Activated naive CD4-positive, alpha-beta T cell treated with anti-CD3 and anti-CD28 coated beads for 36 hours (primary cell): ENCODE data around the gene DLG2. TPM values are rescaled to one million over a fixed set of nuclear protein-coding genes. Genes with fewer than 3 reads are reported as not detected.

Source experiments
- CTCF ChIA-PET: fragments of 350-600 bp; sonication (Branson Sonifier 250); formaldehyde crosslinking; loops from one replicate; lab custom pipeline; 2021; ENCODE audit warnings: antibody characterized with exemption; lab: Charles Lee
- DNase-seq: peaks from one replicate; pipeline ENCODE4 v3.0.0-alpha.2; 2020
- H3K27ac Mint-ChIP-seq: one replicate; pipeline ENCODE4 v1.8.0; 2021; ENCODE audit warnings: mild to moderate bottlenecking, mixed read lengths
- H3K27me3 Mint-ChIP-seq: one replicate; pipeline ENCODE4 v1.8.0; 2021; ENCODE audit warnings: low read depth, mixed read lengths
- H3K36me3 Mint-ChIP-seq: one replicate; pipeline ENCODE4 v1.8.0; 2021; ENCODE audit warnings: low read depth, mixed read lengths
- H3K4me1 Mint-ChIP-seq: one replicate; pipeline ENCODE4 v1.8.0; 2021; ENCODE audit warnings: low read depth, mixed read lengths
- H3K4me3 Mint-ChIP-seq: one replicate; pipeline ENCODE4 v1.8.0; 2021; ENCODE audit warnings: mild to moderate bottlenecking, moderate library complexity, mixed read lengths
- H3K9me3 Mint-ChIP-seq: one replicate; pipeline ENCODE4 v1.8.0; 2021; ENCODE audit warnings: mixed read lengths
- intact Hi-C: fragments of 100-400 bp; cut with micrococcal nuclease; formaldehyde crosslinking; loops from one replicate; pipeline ENCODE4 v1.15.1; 2023
- total RNA-seq, 2 experiments: library from RNA; stranded (reverse); gene quantifications; one replicate each; pipeline ENCODE4 v1.2.3, GENCODE V29; 2021

Gene DLG2
- total RNA-seq, 2 experiments from 2014 or later, result 3.3 to 4.6 TPM

- CTCF ChIA-PET, result no interaction called here
- no peak overlapping the region for H3K27ac Mint-ChIP-seq
- H3K27me3 Mint-ChIP-seq, result no peaks in the 10 kb centered on the region
- H3K4me1 Mint-ChIP-seq, result no peaks in the 10 kb centered on the region
- H3K36me3 Mint-ChIP-seq, result no peaks in the 10 kb centered on the region
- H3K4me3 Mint-ChIP-seq, result no peak overlapping the region
- intact Hi-C loops, result no loop called here
- peaks cover 8% of the 10 kb centered on the region for H3K9me3 Mint-ChIP-seq
- no peak for DNase-seq
These were observed 1565.4 kb downstream of the DLG2 start for GRCh38 chr11:84061726-84062125.

GRCh38 chr11:84056653-84057376 is 1570.3 kb downstream of the DLG2 start:
- Mint-ChIP-seq H3K4me1 (no peaks in the 10 kb centered on the region), H3K27ac (no peak overlapping the region), H3K9me3 (peaks cover 18% of the 10 kb centered on the region), H3K4me3 (no peak overlapping the region), H3K27me3 (no peaks in the 10 kb centered on the region), H3K36me3 (no peaks in the 10 kb centered on the region)
- intact Hi-C loops, result no loop called here
- CTCF ChIA-PET, result no interaction called here
- DNase-seq, result no peak

DNA sequence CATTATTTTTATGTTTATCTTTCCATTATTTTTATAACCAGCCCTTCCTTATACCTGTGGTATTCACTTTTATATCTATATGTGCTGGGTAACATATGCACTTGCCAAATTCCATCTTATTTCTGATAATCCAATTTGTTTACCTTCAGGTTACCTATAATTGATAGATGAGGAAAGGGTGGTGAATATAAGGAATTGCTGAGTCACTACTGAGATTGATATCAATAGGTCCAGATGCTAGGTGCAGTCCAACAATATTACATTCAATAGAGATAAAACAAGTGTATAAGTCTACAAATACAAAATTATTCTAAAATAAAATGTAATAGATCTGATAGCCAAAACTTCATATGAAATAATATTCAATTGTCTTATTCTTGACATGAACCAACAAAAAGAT is 1582.0 kb downstream of the DLG2 start:
- intact Hi-C loops, result no loop called here
- DNase-seq, result no peak
- H3K27me3 Mint-ChIP-seq, result no peaks in the 10 kb centered on the region
- no peaks in the 10 kb centered on the region for H3K36me3 Mint-ChIP-seq
- CTCF ChIA-PET, result no interaction called here
- H3K27ac Mint-ChIP-seq, result no peak overlapping the region
- peaks cover 19% of the 10 kb centered on the region for H3K9me3 Mint-ChIP-seq
- no peaks in the 10 kb centered on the region for H3K4me1 Mint-ChIP-seq
- no peak overlapping the region for H3K4me3 Mint-ChIP-seq

GRCh38 chr11:84044706-84045105 is 1582.4 kb downstream of the DLG2 start:
- no peak for DNase-seq
- intact Hi-C loops, result no loop called here
- no peaks in the 10 kb centered on the region for H3K36me3 Mint-ChIP-seq
- peaks cover 14% of the 10 kb centered on the region for H3K9me3 Mint-ChIP-seq
- H3K27me3 Mint-ChIP-seq, result no peaks in the 10 kb centered on the region
- no peak overlapping the region for H3K4me3 Mint-ChIP-seq
- H3K4me1 Mint-ChIP-seq, result no peaks in the 10 kb centered on the region
- CTCF ChIA-PET, result no interaction called here
- H3K27ac Mint-ChIP-seq, result no peak overlapping the region

GRCh38 chr11:84036664-84037194 is 1590.4 kb downstream of the DLG2 start:
- no peak for DNase-seq
- H3K4me1 Mint-ChIP-seq, result no peaks in the 10 kb centered on the region
- H3K36me3 Mint-ChIP-seq, result no peaks in the 10 kb centered on the region
- H3K4me3 Mint-ChIP-seq, result no peak overlapping the region
- peaks cover 16% of the 10 kb centered on the region for H3K9me3 Mint-ChIP-seq
- H3K27ac Mint-ChIP-seq, result no peak overlapping the region
- intact Hi-C loops, result no loop called here
- no peaks in the 10 kb centered on the region for H3K27me3 Mint-ChIP-seq
- CTCF ChIA-PET, result interaction anchor here (1.3 kb wide), 1 partner anchor 38 kb away, joined by 3 read pairs; no protein-coding TSS in a partner anchor

DNA sequence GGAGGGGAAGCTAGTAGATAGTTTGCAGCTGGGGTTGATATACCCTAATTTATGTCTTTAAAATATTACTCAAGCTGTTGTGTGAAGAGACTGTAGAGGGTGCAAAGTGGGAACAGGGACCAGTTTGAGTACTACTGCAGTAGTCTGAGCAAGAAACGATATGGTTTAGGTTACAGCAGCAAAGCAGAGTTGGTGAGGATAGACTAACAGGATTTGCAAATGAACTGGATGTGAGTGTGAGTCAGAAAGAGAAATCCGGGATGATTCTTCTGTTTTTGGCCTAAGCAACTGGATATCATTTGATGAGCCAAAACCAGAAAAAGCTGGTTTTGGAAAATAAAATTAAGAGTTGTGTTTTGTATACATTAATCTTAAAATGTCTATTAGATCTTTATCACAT is 1591.5 kb downstream of the DLG2 start:
- no peak for DNase-seq
- H3K27ac Mint-ChIP-seq, result no peak overlapping the region
- peaks cover 14% of the 10 kb centered on the region for H3K9me3 Mint-ChIP-seq

DNA sequence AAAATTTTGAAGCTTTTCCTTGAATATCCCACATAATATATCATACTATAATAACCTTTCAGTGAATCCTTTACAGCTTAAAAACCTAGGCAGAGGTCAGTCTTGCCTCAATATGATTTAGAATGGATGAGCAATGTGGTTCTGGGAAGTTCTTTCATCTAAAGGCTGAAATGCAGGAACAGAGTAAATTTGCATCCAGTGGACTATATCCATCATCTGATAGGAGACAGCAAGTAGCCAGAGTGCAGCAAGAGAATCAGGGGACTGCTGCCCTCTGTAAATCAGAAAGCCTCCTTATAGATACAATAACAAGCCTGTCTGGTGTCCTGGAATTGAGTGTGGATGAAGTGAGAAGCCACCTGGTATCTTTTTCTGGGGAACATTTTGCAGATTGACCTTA is 1592.7 kb downstream of the DLG2 start:
- CTCF ChIA-PET, result no interaction called here
- intact Hi-C loops, result no loop called here
- H3K27me3 Mint-ChIP-seq, result no peaks in the 10 kb centered on the region

More for the DNA sequence above, 1591.5 kb downstream of the DLG2 start:
- intact Hi-C loops, result no loop called here
- H3K4me3 Mint-ChIP-seq, result no peak overlapping the region
- H3K27me3 Mint-ChIP-seq, result no peaks in the 10 kb centered on the region
- H3K4me1 Mint-ChIP-seq, result no peaks in the 10 kb centered on the region
- CTCF ChIA-PET, result interaction anchor here (1.3 kb wide), 1 partner anchor 40 kb away, joined by 3 read pairs; no protein-coding TSS in a partner anchor
- H3K36me3 Mint-ChIP-seq, result no peaks in the 10 kb centered on the region

DNA sequence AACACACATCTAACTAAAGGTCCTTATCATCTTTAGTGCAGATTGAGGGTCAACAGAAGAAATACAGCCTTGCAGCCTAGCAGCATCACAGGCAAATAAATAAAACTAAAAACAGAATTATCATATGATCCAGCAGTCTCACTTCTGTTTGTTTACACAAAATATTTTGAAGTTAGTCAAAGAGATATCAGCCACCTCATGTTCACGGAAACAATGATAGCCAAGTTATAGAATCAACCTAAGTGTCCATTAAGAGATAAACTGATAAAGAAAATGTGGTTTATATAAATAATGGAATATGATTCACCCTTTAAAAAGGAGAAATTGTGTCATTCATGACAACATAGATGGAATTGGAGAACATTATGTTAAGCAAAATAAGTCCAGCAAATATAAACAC is 1602.9 kb downstream of the DLG2 start:
- Mint-ChIP-seq H3K4me1 (no peaks in the 10 kb centered on the region), H3K27me3 (no peaks in the 10 kb centered on the region), H3K36me3 (no peaks in the 10 kb centered on the region), H3K9me3 (peaks cover 7% of the 10 kb centered on the region), H3K4me3 (no peak overlapping the region), H3K27ac (no peak overlapping the region)
- CTCF ChIA-PET, result no interaction called here
- no peak for DNase-seq
- intact Hi-C loops, result no loop called here

More for the DNA sequence above, 1592.7 kb downstream of the DLG2 start:
- H3K27ac Mint-ChIP-seq, result no peak overlapping the region
- H3K9me3 Mint-ChIP-seq, result peaks cover 14% of the 10 kb centered on the region
- H3K4me1 Mint-ChIP-seq, result no peaks in the 10 kb centered on the region
- H3K4me3 Mint-ChIP-seq, result no peak overlapping the region
- H3K36me3 Mint-ChIP-seq, result no peaks in the 10 kb centered on the region
- no peak for DNase-seq

- Mint-ChIP-seq H3K4me3 (no peak overlapping the region), H3K9me3 (peaks cover 4% of the 10 kb centered on the region), H3K4me1 (no peaks in the 10 kb centered on the region), H3K27me3 (no peaks in the 10 kb centered on the region), H3K27ac (no peak overlapping the region), H3K36me3 (no peaks in the 10 kb centered on the region)
- no peak for DNase-seq
- CTCF ChIA-PET, result no interaction called here
- intact Hi-C loops, result no loop called here
These were observed 1604.4 kb downstream of the DLG2 start for GRCh38 chr11:84022695-84023094.

DNA sequence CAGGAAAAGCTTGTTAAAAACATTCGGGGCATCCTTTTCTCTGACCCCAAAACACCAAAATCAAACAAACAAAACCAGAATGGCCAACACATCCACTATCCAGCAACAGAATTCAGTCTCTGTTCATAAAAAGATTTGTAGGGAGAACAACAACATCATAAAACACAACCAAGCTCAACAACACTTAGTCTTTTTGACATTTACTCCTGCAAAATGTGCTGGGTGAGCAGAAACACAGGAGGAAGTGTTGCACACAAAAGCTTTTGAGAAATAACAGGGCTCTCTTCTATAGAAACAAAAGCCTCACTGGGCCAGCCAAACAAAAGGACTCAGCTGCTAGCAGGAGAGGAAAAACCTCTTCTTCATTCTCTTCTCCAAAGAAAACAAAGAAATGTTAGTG is 1604.9 kb downstream of the DLG2 start:
- intact Hi-C loops, result no loop called here
- H3K4me1 Mint-ChIP-seq, result no peaks in the 10 kb centered on the region
- no peak overlapping the region for H3K27ac Mint-ChIP-seq
- CTCF ChIA-PET, result no interaction called here
- H3K9me3 Mint-ChIP-seq, result peaks cover 4% of the 10 kb centered on the region
- H3K36me3 Mint-ChIP-seq, result no peaks in the 10 kb centered on the region
- H3K27me3 Mint-ChIP-seq, result no peaks in the 10 kb centered on the region
- DNase-seq, result no peak
- H3K4me3 Mint-ChIP-seq, result no peak overlapping the region

DNA sequence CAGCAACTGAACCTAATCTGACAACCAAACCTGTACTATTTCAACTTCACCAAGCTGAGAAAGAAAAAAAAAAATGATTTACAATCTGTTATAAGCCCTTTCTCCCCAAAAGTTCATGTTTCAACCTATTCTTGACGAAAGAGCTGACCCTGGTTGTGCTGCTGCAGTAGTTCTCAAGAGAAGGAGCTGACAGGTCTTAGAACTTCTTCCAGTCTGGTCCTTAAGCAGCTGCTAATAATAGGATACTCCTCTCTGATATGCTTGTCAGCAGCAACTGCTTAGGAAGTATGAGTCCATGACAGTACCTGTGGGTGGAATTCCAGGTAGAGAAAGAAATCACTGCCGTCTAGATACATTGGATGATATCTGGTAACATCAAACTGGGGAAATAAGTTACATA is 1605.9 kb downstream of the DLG2 start:
- intact Hi-C loops, result no loop called here
- no peak for DNase-seq
- H3K9me3 Mint-ChIP-seq, result peaks cover 4% of the 10 kb centered on the region
- H3K4me3 Mint-ChIP-seq, result no peak overlapping the region
- no peaks in the 10 kb centered on the region for H3K36me3 Mint-ChIP-seq
- no peak overlapping the region for H3K27ac Mint-ChIP-seq
- no peaks in the 10 kb centered on the region for H3K4me1 Mint-ChIP-seq
- H3K27me3 Mint-ChIP-seq, result no peaks in the 10 kb centered on the region
- CTCF ChIA-PET, result no interaction called here

DNA sequence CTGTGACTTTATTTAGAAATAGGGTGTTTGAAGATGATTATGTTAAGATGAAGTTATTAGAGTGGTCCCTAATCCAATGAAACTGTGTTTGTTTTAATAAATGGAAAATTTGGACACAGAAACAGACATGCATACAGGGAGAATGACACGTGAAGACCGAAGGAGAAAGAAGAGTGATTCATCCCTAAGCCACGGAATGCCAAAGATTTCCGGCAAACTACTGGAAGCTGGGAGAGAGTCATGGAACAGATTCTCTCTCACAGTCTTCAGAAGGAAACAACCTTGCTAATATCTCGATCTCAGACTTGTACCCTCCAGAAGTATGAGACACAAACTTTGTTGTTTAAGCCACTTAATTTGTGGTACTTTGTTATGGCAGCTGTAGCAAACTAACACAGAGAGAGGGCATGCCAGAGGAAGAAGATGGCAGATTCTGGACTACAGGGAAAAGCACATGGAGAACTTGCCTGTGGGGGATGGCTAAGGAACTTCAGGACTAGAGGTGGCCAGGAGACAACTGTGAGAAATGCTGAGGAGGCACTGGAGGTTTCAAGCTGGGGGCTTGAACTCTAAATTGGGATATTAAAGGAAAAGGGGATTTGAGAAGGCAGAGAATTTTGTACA is 1607.5 kb downstream of the DLG2 start:
- DNase-seq, result no peak
- no peak overlapping the region for H3K4me3 Mint-ChIP-seq
- intact Hi-C loops, result no loop called here
- no peaks in the 10 kb centered on the region for H3K36me3 Mint-ChIP-seq
- H3K9me3 Mint-ChIP-seq, result peaks cover 8% of the 10 kb centered on the region
- no peaks in the 10 kb centered on the region for H3K4me1 Mint-ChIP-seq
- CTCF ChIA-PET, result no interaction called here
- H3K27ac Mint-ChIP-seq, result no peak overlapping the region
- no peaks in the 10 kb centered on the region for H3K27me3 Mint-ChIP-seq

DNA sequence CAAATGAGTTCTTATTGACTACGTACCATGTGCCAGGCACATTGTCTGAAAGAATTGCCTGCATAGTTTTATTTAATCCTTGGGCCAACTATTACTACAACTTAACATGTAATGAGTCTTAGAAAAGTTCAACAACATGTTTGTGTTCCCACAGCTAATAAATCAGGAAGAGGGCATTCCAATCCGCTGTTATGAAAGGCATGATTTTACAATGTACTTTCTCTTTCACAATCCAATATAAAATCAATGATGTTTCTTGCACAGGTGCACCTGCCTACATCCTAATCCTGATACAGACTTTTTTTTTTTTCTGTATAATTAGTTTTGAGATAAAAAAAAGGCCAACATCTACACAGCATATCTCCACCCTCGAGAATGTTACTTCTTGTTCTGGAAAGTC is 1612.6 kb downstream of the DLG2 start:
- H3K27ac Mint-ChIP-seq, result no peak overlapping the region
- H3K4me3 Mint-ChIP-seq, result no peak overlapping the region
- no peaks in the 10 kb centered on the region for H3K27me3 Mint-ChIP-seq
- CTCF ChIA-PET, result interaction anchor here (0.6 kb wide), 1 partner anchor 52 kb away, joined by 3 read pairs; no protein-coding TSS in a partner anchor
- H3K4me1 Mint-ChIP-seq, result no peaks in the 10 kb centered on the region
- no peak for DNase-seq
- intact Hi-C loops, result no loop called here
- H3K9me3 Mint-ChIP-seq, result peaks cover 6% of the 10 kb centered on the region
- H3K36me3 Mint-ChIP-seq, result no peaks in the 10 kb centered on the region
